ENCODE data around the gene UBR1.

- TF ChIP-seq CTCF (IDR thresholded peaks at IDR 0.05) (no peak), POLR2AphosphoS5 (IDR thresholded peaks at IDR 0.05; ENCODE audit: low read depth, low read length) (no peak)
These were observed 119.0 kb downstream of the UBR1 start for GRCh38 chr15:42986693-42987342.
